ENCODE data around the gene FLRT1. TPM values are rescaled to one million over a fixed set of nuclear protein-coding genes. Genes with fewer than 3 reads are reported as not detected.

Gene FLRT1
- total RNA-seq, 1 experiment from 2014 or later: 0.31 TPM

- Histone ChIP-seq H3K79me1 (ENCODE audit: insufficient read depth, low read depth, low read length, poor library complexity, severe bottlenecking) (no peaks in the 10 kb centered on the region), H3K14ac (ENCODE audit: insufficient read depth, low read length) (no peak overlapping the region), H3K4ac (ENCODE audit: low read depth, low read length) (no peak overlapping the region), H3K27me3 (ENCODE audit: insufficient read depth, low read length) (peaks cover 2% of the 10 kb centered on the region; the same call in 1 of the 2 replicates), H4K5ac (ENCODE audit: insufficient read length, low read depth, low read length) (no peak overlapping the region), H3K79me2 (ENCODE audit: insufficient read depth, low read length) (no peaks in the 10 kb centered on the region), H2BK120ac (ENCODE audit: low read depth, low read length, poor library complexity, severe bottlenecking) (no peak overlapping the region), H3T11ph (ENCODE audit: low read length) (no peak overlapping the region), H4K20me1 (ENCODE audit: control insufficient read depth, insufficient read depth, insufficient read length) (peaks cover 2% of the 10 kb centered on the region), H3K27ac (ENCODE audit: insufficient read length, low read depth, low read length) (no peak overlapping the region), H3K9ac (ENCODE audit: extremely low read depth, insufficient read length, low read length) (no peak overlapping the region), H3K23me2 (ENCODE audit: insufficient read length, low read depth, low read length, poor library complexity, severe bottlenecking) (no peaks in the 10 kb centered on the region), H4K91ac (ENCODE audit: insufficient read length, low read depth, low read length) (no peak overlapping the region), H3K4me2 (ENCODE audit: insufficient read depth, insufficient read length, low read length) (no peak overlapping the region), H2BK15ac (ENCODE audit: low read depth, low read length) (no peak overlapping the region), H2AK5ac (ENCODE audit: insufficient read length, low read length) (no peak overlapping the region), H2AFZ (ENCODE audit: low read length) (no peak overlapping the region), H2BK5ac (ENCODE audit: insufficient read length, low read length) (no peak overlapping the region), H3K4me1 (ENCODE audit: insufficient read depth, low read length) (no peaks in the 10 kb centered on the region), H3K56ac (ENCODE audit: insufficient read length, low read depth, low read length) (no peak overlapping the region), H3K18ac (ENCODE audit: insufficient read length, low read depth, low read length) (no peak overlapping the region), H3K23ac (ENCODE audit: insufficient read length, low read depth, low read length) (no peak overlapping the region), H3K9me3 (ENCODE audit: control insufficient read depth, low read depth, low read length) (no peaks in the 10 kb centered on the region), H2BK12ac (ENCODE audit: insufficient read length, low read depth, low read length) (no peak overlapping the region), H2BK20ac (ENCODE audit: low read depth, low read length, poor library complexity, severe bottlenecking) (no peak overlapping the region), H4K8ac (replicated peaks; ENCODE audit: insufficient read length, low read depth, low read length) (no peak overlapping the region)
- Mint-ChIP-seq H3K9me3 (no peaks in the 10 kb centered on the region), H3K4me1 (peaks cover 13 to 42% of the 10 kb centered on the region in 2 experiments), H3K36me3 (ENCODE audit: insufficient read depth in 1 of 3, low read depth in 3 of 3) (no peaks in the 10 kb centered on the region), H3K27ac (no peak overlapping the region), H3K4me3 (no peak overlapping the region), H3K27me3 (ENCODE audit: low read depth) (peaks cover 64% of the 10 kb centered on the region)
- no CpG with 5 or more reads among the region's 26 CpGs for WGBS (ENCODE audit: extremely low coverage, insufficient read length, low lambda C conversion rate)
- DNase-seq: no peak
- TF ChIP-seq CTCF (conservative IDR thresholded peaks at IDR 0.05): no peak
These were observed 31.7 kb downstream of the FLRT1 start for GRCh38 chr11:64067230-64067993.

Data from H9 (cell line).